Calu3 (cell line): Measurements from ENCODE around the gene HOXB1. TPM values are rescaled to one million over a fixed set of nuclear protein-coding genes. Genes with fewer than 3 reads are reported as not detected.

Source experiments
- BruUV-seq: library from RNA; stranded (reverse); fragments of 400-500 nt; replicated peaks from 2 replicates; lab custom pipeline; 2021; lab: Mats Ljungman, UMichigan
- CTCF ChIA-PET: fragments of 300-600 bp; sonication (Branson Sonifier 250); formaldehyde crosslinking; loops from one replicate; lab custom pipeline; 2022; ENCODE audit warnings: antibody characterized with exemption; lab: Charles Lee
- DNase-seq: peaks from one replicate; pipeline ENCODE4 v3.0.0; 2022
- H3K27ac Mint-ChIP-seq: one replicate; pipeline ENCODE4 v1.8.0; 2022; ENCODE audit warnings: mixed read lengths; ENCODE audit not compliant: unreplicated experiment
- H3K27me3 Mint-ChIP-seq: one replicate; pipeline ENCODE4 v1.8.0; 2022; ENCODE audit warnings: mixed read lengths; ENCODE audit not compliant: unreplicated experiment
- H3K36me3 Mint-ChIP-seq: one replicate; pipeline ENCODE4 v1.8.0; 2022; ENCODE audit warnings: mild to moderate bottlenecking, moderate library complexity, mixed read lengths; ENCODE audit not compliant: insufficient read depth, unreplicated experiment
- H3K4me1 Mint-ChIP-seq: one replicate; pipeline ENCODE4 v1.8.0; 2022; ENCODE audit warnings: mild to moderate bottlenecking, low read depth, mixed read lengths; ENCODE audit not compliant: unreplicated experiment
- H3K4me3 Mint-ChIP-seq: one replicate; pipeline ENCODE4 v1.8.0; 2022; ENCODE audit warnings: mild to moderate bottlenecking, low read depth, moderate library complexity, mixed read lengths; ENCODE audit not compliant: unreplicated experiment
- H3K9me3 Mint-ChIP-seq: one replicate; pipeline ENCODE4 v1.8.0; 2022; ENCODE audit warnings: low read depth, mixed read lengths; ENCODE audit not compliant: unreplicated experiment
- CTCF ChIP-seq: fragments of 200-600 bp; IDR thresholded peaks from one replicate; pipeline ENCODE4 v1.8.0; 2022; ENCODE audit warnings: antibody characterized with exemption; ENCODE audit not compliant: unreplicated experiment
- intact Hi-C: fragments of 100-400 bp; cut with micrococcal nuclease; formaldehyde crosslinking; loops from one replicate; pipeline ENCODE4 v1.10.0; 2022; ENCODE audit not compliant: unreplicated experiment
- total RNA-seq: library from RNA; stranded (reverse); gene quantifications from 2 replicates; pipeline ENCODE4 v1.2.3, GENCODE V29; 2022

HOXB1 gene
- total RNA-seq, 1 experiment from 2014 or later, result not detected

- Mint-ChIP-seq H3K27me3 (peaks cover 72% of the 10 kb centered on the region), H3K9me3 (no peaks in the 10 kb centered on the region), H3K36me3 (no peaks in the 10 kb centered on the region), H3K4me1 (peaks cover 6% of the 10 kb centered on the region), H3K27ac (no peak overlapping the region), H3K4me3 (no peak overlapping the region)
- TF ChIP-seq CTCF, result no peak
- CTCF ChIA-PET, result no interaction called here
- no peak for DNase-seq
- no TSS peak for BruUV-seq
- intact Hi-C loops, result no loop called here
Observed at GRCh38 chr17:48527547-48527932, 3.3 kb downstream of the HOXB1 start.

- Mint-ChIP-seq H3K4me1 (peaks cover 13% of the 10 kb centered on the region), H3K9me3 (no peaks in the 10 kb centered on the region), H3K27me3 (peaks cover 66% of the 10 kb centered on the region), H3K36me3 (peaks cover 4% of the 10 kb centered on the region), H3K27ac (no peak overlapping the region), H3K4me3 (no peak overlapping the region)
- BruUV-seq, result no TSS peak
- intact Hi-C loops, result no loop called here
- CTCF ChIA-PET, result no interaction called here
- DNase-seq, result no peak
- no peak for TF ChIP-seq CTCF
Observed at GRCh38 chr17:48526608-48527546, 3.9 kb downstream of the HOXB1 start.

GRCh38 chr17:48523010-48523409, 7.8 kb downstream of the HOXB1 start:
- no TSS peak for BruUV-seq
- H3K4me1 Mint-ChIP-seq, result peaks cover 16% of the 10 kb centered on the region
- peaks cover 6% of the 10 kb centered on the region for H3K36me3 Mint-ChIP-seq
- no peak for DNase-seq
- TF ChIP-seq CTCF, result no peak
- intact Hi-C loops, result no loop called here
- H3K27me3 Mint-ChIP-seq, result peaks cover 66% of the 10 kb centered on the region
- H3K27ac Mint-ChIP-seq, result no peak overlapping the region
- CTCF ChIA-PET, result interaction anchor here (0.6 to 1.7 kb wide), 4 partner anchors 10 to 753 kb away, joined by 4 to 12 read pairs (median 5); no protein-coding TSS in a partner anchor
- H3K4me3 Mint-ChIP-seq, result no peak overlapping the region
- no peaks in the 10 kb centered on the region for H3K9me3 Mint-ChIP-seq

- DNase-seq, result peak; percentile 76
Observed at GRCh38 chr17:48522031-48522653, 8.7 kb downstream of the HOXB1 start.

More at GRCh38 chr17:48522031-48522653, 8.7 kb downstream of the HOXB1 start:
- Mint-ChIP-seq H3K27me3 (peaks cover 66% of the 10 kb centered on the region), H3K4me3 (no peak overlapping the region), H3K27ac (peak overlapping the region; percentile 7), H3K36me3 (peaks cover 6% of the 10 kb centered on the region), H3K9me3 (no peaks in the 10 kb centered on the region), H3K4me1 (peaks cover 16% of the 10 kb centered on the region)
- CTCF ChIA-PET, result interaction anchor here (0.6 to 1.7 kb wide), 10 partner anchors 9 to 754 kb away, joined by 3 to 12 read pairs (median 5); no protein-coding TSS in a partner anchor
- intact Hi-C loops, result no loop called here
- no TSS peak for BruUV-seq
- TF ChIP-seq CTCF, result no peak
